ENCODE measurements around the gene SPATA46. TPM values are rescaled to one million over a fixed set of nuclear protein-coding genes. Genes with fewer than 3 reads are reported as not detected.

SPATA46 gene
- total and polyA plus RNA-seq, 2 of the 8 experiments (the other 6 are each of a cell fraction or from before 2014, with no cell fraction given): not detected

DNA sequence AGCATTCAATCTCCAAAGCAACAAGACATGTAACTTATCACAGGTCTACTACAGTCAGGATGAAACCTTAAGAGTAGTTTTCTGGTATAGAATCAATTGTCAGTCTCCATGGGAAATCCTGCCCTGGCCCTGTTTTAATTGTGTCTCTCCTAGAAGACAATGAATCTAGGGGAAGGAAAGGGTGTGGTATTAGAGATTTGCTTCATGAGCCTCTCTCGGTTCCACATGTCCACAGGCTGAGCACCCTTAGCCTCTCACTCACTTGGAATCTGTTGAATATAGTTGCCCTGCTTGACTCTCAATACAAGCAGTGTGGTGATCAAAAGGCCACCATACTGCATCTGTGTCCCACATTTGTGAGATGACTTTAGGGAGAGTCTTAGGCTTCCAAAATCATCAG, 17.7 kb downstream of the SPATA46 start:
- Histone ChIP-seq H3K4ac (replicated peaks; ENCODE audit: insufficient read length, low read depth, low read length) (no peak overlapping the region), H4K5ac (ENCODE audit: insufficient read length, low read depth, low read length) (no peak overlapping the region), H3K23ac (ENCODE audit: insufficient read length) (no peak overlapping the region), H2BK5ac (ENCODE audit: low read depth, low read length) (no peak overlapping the region), H3K79me1 (ENCODE audit: low read depth, low read length) (no peaks in the 10 kb centered on the region), H3K9me3 (ENCODE audit: insufficient read depth in 2 of 2, low read depth in 1 of 2, low read length in 1 of 2) (no peaks in the 10 kb centered on the region), H2BK12ac (ENCODE audit: low read depth, low read length) (no peak overlapping the region), H3K23me2 (ENCODE audit: low read depth, low read length) (no peaks in the 10 kb centered on the region), H3K9ac (replicated peaks in 1 of 4; ENCODE audit: extremely low read depth in 1 of 4, low read depth in 3 of 4, low read length in 3 of 4) (no peak overlapping the region), H2BK15ac (ENCODE audit: low read length) (no peak overlapping the region), H3K79me2 (ENCODE audit: control insufficient read depth in 1 of 2, insufficient read depth in 2 of 2, low read length in 2 of 2) (no peaks in the 10 kb centered on the region), H3K4me2 (ENCODE audit: insufficient read depth in 1 of 2, low read depth in 2 of 2, low read length in 2 of 2) (no peak overlapping the region), H3K27me3 (replicated peaks in 1 of 4; ENCODE audit: control insufficient read depth in 3 of 4, extremely low read depth in 1 of 4, insufficient read depth in 3 of 4, low read length in 3 of 4) (no peaks in the 10 kb centered on the region), H3K36me3 (ENCODE audit: control insufficient read depth in 2 of 4, insufficient read depth in 4 of 4, low read length in 3 of 4) (no peaks in the 10 kb centered on the region), H4K91ac (replicated peaks; ENCODE audit: insufficient read length, low read length) (no peak overlapping the region), H3K56ac (replicated peaks; ENCODE audit: insufficient read length, low read depth, low read length) (no peak overlapping the region), H3K27ac (ENCODE audit: low read depth, low read length) (no peak overlapping the region), H2AFZ (ENCODE audit: low read length) (no peak overlapping the region), H2AK5ac (ENCODE audit: low read depth, low read length) (no peak overlapping the region), H4K20me1 (replicated peaks in 1 of 2; ENCODE audit: control insufficient read depth in 1 of 2, insufficient read depth in 2 of 2, low read length in 2 of 2) (no peaks in the 10 kb centered on the region), H3K4me1 (replicated peaks in 1 of 4; ENCODE audit: control insufficient read depth in 3 of 4, insufficient read depth in 4 of 4, low read length in 3 of 4) (no peaks in the 10 kb centered on the region), H2BK120ac (replicated peaks; ENCODE audit: low read depth, low read length) (no peak overlapping the region), H3K18ac (ENCODE audit: extremely low read depth, low read length) (no peak overlapping the region), H4K8ac (ENCODE audit: extremely low read depth, insufficient read depth, low read length) (no peak overlapping the region), H2BK20ac (ENCODE audit: low read length) (no peak overlapping the region), H3K14ac (ENCODE audit: insufficient read length) (no peak overlapping the region), H3K4me3 (ENCODE audit: extremely low read depth in 1 of 4, insufficient read depth in 2 of 4, low read depth in 3 of 4, low read length in 4 of 4) (no peak overlapping the region)
- 60% methylated on average over 1 of the region's 1 CpG; no CpG with 5 or more reads in 1 of the 2 experiments for WGBS, 2 experiments (ENCODE audit: extremely low coverage in 1 of 2, insufficient coverage in 1 of 2, insufficient read length in 1 of 2, insufficient replicate concordance in 2 of 2, low coverage in 1 of 2, low lambda C conversion rate in 2 of 2, missing lambda C conversion rate in 1 of 2)
- DNase-seq (ENCODE audit: low read depth in 1 of 2, low spot score in 2 of 2) (no peak), FAIRE-seq (no peak)
- ChIA-PET POLR2A (ENCODE audit: partially characterized antibody) (interaction anchor here (1.2 kb wide), 1 partner anchor 25 kb away, joined by 3 read pairs; no protein-coding TSS in a partner anchor), CTCF (ENCODE audit: partially characterized antibody) (interaction anchor here (1.1 to 1.5 kb wide), 3 partner anchors 9 to 303 kb away, joined by 4 to 10 read pairs (median 4); no protein-coding TSS in a partner anchor)
- no peak for TF ChIP-seq YY1 (IDR thresholded peaks at IDR 0.05; ENCODE audit: low read depth, low read length)
- TF ChIP-seq, protein P1, sequence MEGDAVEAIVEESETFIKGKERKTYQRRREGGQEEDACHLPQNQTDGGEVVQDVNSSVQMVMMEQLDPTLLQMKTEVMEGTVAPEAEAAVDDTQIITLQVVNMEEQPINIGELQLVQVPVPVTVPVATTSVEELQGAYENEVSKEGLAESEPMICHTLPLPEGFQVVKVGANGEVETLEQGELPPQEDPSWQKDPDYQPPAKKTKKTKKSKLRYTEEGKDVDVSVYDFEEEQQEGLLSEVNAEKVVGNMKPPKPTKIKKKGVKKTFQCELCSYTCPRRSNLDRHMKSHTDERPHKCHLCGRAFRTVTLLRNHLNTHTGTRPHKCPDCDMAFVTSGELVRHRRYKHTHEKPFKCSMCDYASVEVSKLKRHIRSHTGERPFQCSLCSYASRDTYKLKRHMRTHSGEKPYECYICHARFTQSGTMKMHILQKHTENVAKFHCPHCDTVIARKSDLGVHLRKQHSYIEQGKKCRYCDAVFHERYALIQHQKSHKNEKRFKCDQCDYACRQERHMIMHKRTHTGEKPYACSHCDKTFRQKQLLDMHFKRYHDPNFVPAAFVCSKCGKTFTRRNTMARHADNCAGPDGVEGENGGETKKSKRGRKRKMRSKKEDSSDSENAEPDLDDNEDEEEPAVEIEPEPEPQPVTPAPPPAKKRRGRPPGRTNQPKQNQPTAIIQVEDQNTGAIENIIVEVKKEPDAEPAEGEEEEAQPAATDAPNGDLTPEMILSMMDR (IDR thresholded peaks at IDR 0.05; ENCODE audit: control extremely low read depth in 1 of 3, insufficient read depth in 1 of 3, low read depth in 1 of 3, low read length in 3 of 3): no peak
- no peak for TF ChIP-seq TCF12 (IDR thresholded peaks at IDR 0.05; ENCODE audit: low read depth, low read length)
- TF ChIP-seq RFX5 (IDR thresholded peaks at IDR 0.05; ENCODE audit: borderline replicate concordance, low read depth, low read length): no peak
- no peak for TF ChIP-seq CHD2 (IDR thresholded peaks at IDR 0.05; ENCODE audit: low read length)
- no peak for TF ChIP-seq EP300 (IDR thresholded peaks at IDR 0.05; ENCODE audit: borderline replicate concordance in 1 of 2, low read depth in 2 of 2, low read length in 2 of 2)
- no peak for TF ChIP-seq CBX5 (IDR thresholded peaks at IDR 0.05; ENCODE audit: low read depth, low read length)
